Fibroblast of the aortic adventitia (primary cell): ENCODE results near the gene AQP7. TPM values are rescaled to one million over a fixed set of nuclear protein-coding genes. Genes with fewer than 3 reads are reported as not detected.

Experiments
- DNase-seq: peaks from one replicate; pipeline ENCODE4 v3.0.0-alpha.2; 2010; ENCODE audit warnings: low read depth
- H3K4me3 ChIP-seq: 2 replicates; pipeline ENCODE4 v1.5.1; 2011; ENCODE audit warnings: low read depth, mild to moderate bottlenecking, control low read depth, low read length, moderate library complexity
- total RNA-seq: library from RNA; depleted of rRNA; stranded (reverse); fragments of >200 nt; gene quantifications from 2 replicates; pipeline ENCODE4 v1.2.3, GENCODE V29; 2012; ENCODE audit warnings: low replicate concordance
- TF ChIP-seq, protein P1 (sequence below): IDR thresholded peaks from 2 replicates; pipeline ENCODE4 v1.5.1; 2011; ENCODE audit warnings: mild to moderate bottlenecking, low read length, control low read depth, inconsistent platforms; ENCODE audit not compliant: insufficient read depth

AQP7 gene
- total RNA-seq, 1 donor, result 0.09 TPM

DNA sequence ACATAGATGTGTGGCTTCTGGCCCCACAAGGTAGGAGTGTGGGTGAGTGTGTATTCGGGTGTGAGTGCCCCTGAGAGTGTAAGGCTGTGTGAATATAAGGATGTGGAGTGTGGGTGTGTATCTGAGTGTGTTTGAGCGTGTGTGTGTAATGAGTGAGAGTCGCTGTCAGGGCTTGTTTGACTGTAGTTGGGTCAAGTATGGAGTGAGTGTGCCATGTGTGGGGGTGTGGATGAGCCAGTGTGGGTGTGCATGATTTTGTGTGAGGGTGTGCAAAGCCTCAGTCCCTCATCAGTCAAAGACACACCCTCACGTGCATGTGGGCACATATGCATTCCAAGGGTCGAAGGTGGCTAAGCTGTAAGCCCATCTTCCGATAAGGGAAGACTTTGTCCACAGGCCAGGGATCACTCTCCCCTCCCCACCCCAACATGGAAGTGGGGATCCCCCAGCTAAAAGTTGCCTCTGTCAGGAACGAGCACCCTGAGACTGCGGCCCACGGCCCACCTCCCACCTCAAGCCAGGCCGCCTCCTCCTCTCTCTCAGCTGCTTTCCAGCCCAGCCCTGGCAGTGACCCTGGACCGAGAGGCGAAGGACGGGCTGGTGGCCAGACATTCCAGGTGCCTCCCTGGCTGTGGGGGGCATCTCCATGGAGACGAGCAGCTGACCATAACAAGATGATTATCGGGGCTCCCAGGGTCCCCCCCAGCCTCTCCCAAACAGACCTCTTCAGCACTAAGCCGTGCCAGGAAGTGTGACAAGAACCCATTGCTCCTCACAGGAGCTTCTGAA, 32.1 kb upstream of the AQP7 start:
- DNase-seq, result no peak
- TF ChIP-seq, protein P1, sequence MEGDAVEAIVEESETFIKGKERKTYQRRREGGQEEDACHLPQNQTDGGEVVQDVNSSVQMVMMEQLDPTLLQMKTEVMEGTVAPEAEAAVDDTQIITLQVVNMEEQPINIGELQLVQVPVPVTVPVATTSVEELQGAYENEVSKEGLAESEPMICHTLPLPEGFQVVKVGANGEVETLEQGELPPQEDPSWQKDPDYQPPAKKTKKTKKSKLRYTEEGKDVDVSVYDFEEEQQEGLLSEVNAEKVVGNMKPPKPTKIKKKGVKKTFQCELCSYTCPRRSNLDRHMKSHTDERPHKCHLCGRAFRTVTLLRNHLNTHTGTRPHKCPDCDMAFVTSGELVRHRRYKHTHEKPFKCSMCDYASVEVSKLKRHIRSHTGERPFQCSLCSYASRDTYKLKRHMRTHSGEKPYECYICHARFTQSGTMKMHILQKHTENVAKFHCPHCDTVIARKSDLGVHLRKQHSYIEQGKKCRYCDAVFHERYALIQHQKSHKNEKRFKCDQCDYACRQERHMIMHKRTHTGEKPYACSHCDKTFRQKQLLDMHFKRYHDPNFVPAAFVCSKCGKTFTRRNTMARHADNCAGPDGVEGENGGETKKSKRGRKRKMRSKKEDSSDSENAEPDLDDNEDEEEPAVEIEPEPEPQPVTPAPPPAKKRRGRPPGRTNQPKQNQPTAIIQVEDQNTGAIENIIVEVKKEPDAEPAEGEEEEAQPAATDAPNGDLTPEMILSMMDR, result no peak
- no peak overlapping the region for H3K4me3 ChIP-seq

DNA sequence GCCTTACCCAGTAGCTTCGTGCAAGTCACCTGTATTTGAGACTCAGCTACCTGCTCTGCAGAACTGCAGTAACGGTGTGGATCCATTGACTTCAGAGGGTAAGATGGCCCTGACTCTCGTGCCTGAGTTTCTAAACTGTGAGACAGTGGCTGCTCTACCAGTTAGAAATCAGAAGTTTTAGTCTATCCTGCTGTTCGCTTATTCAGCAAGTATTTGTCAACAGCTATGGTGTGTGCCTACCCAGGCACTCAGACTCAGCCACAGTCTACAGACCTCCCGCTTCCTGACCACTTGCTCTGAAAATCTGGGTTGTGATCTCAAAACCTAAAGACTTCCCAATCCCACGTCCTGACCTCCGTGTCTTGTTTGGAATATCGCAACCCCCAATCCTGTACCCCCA, 31.5 kb upstream of the AQP7 start:
- TF ChIP-seq, protein P1, result no peak
- H3K4me3 ChIP-seq, result no peak overlapping the region
- DNase-seq, result no peak

DNA sequence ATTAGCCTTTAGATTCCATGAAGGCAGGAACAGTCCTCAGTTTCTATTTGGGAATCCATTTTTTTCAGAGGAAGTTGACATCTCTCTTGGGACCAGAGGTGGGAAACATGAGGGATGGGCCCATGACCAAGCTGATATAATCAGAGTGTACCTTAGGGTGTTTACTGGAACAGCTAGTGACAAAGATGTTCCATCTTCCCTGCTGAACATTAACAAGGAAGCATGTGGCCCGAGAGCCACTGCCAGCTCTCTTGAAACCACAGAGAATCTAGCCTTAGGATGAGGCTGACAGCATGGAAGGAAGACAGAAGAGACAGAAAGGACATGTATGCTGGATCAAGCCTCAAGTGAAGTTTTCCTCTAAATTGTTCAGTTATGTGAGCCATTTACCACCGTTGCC, 29.1 kb upstream of the AQP7 start:
- no peak for DNase-seq
- TF ChIP-seq, protein P1, result no peak
- no peak overlapping the region for H3K4me3 ChIP-seq

DNA sequence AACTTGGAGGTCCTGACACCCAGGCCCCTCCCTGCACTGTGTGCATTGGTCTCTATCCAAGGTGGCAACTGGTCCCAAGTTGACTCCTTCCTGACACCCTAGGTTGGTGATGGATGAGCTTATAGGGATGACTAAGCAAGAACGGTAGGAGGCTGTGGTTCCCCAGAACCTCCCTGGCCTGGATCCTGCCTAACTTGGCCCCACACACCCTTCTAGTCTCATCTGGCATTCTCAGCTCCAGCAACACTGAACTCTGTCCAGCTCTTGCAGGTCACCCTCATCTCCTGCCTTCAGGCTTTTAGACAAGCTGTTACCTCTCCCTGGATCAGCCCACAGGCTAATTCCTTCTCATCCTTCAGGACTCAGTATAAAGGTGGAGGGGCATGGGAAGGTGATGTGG, 28.6 kb upstream of the AQP7 start:
- no peak overlapping the region for H3K4me3 ChIP-seq
- TF ChIP-seq, protein P1, result no peak
- peak; percentile 46 for DNase-seq

DNA sequence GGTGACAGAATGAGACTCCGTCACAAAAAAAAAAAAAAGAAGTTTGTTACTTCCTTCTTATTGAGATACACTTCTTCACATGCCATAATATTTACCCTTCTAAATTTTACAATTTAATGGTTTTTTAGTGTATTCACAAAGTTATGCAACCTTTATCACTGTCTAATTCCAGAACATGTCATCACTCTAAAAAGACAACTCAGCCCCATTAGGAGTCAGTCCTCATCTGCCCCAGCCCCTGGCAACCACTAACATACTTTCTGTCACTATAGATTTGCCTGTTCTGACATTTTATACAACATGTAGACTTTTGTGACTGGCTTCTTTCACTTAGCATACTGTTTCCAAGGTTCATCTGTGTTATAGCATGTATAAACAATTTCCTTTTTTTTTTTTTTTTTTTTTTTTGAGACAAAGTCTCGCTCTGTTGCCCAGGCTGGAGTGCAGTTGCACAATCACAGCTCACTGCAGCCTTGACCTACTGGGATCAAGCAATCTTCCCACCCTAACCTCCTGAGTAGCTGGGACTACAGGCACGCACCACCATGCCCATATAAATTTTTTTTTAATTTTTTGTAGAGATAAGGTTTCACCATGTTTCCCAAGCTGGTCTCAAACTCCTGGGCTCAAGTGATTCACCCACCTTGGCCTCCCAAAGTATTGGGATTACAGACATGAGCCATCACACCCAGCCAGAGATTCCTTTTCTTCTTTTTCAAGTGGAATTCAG, 27.1 kb upstream of the AQP7 start:
- DNase-seq, result peak; percentile 19
- no peak overlapping the region for H3K4me3 ChIP-seq
- TF ChIP-seq, protein P1, result no peak

DNA sequence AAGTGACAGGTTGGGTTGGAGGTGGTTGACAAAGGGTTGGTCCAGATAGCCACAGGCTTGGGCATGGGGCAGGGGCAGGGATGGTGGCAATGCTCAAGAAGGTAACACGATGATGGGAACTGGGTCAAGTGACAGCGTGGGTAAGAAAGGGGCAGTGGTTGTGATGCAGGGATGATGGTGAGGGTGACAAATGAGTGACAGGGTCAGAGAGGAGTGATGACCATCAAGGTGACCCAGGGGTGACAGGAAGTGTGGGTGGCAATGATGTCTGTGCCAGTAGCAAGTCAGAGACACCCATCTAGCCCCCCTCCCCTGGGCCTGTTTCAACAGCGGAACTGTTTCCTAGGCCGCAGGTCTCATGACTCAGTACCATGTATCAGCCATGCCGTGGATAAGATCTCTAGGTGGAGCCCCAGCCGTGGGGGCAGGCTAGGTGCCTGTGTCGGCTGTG, 24.5 kb upstream of the AQP7 start:
- TF ChIP-seq, protein P1, result no peak
- DNase-seq, result no peak
- no peak overlapping the region for H3K4me3 ChIP-seq
